T-helper 2 cell treated with Interferon-gamma antibody and Interleukin-4, amounts not matched to agents 100 ng/mL and 5 ng/mL, for 36 hours (primary cell): ENCODE data around the gene SMARCD1. TPM values are rescaled to one million over a fixed set of nuclear protein-coding genes. Genes with fewer than 3 reads are reported as not detected.

Experiments
- intact Hi-C: fragments of 100-400 bp; cut with micrococcal nuclease; formaldehyde crosslinking; loops from one replicate; pipeline ENCODE4 v1.15.1; 2023
- total RNA-seq: library from RNA; stranded (reverse); gene quantifications from 2 replicates; pipeline ENCODE4 v1.2.3, GENCODE V29; 2022

Gene SMARCD1
- 75.3 and 86.2 TPM in 2 replicates for total RNA-seq

GRCh38 chr12:50084775-50085614, at the start of gene SMARCD1:
SMARCD1 (plus strand) TSS chr12:50085342; CDS start chr12:50085370, 28 bp downstream.
- intact Hi-C loops: loop anchor here (1.0 kb wide), 3 partner anchors 27 to 90 kb away; partner anchors contain the start of genes CERS5 and COX14

GRCh38 chr12:50038336-50038735, 46.8 kb upstream of the SMARCD1 start:
- intact Hi-C loops: no loop called here

GRCh38 chr12:50039151-50039835, 45.8 kb upstream of the SMARCD1 start:
- intact Hi-C loops: loop anchor here (1.0 kb wide), 3 partner anchors 17 to 72 kb away; no protein-coding TSS in a partner anchor

GRCh38 chr12:50040657-50041056, 44.5 kb upstream of the SMARCD1 start:
- intact Hi-C loops: no loop called here

- intact Hi-C loops: no loop called here
Measured at GRCh38 chr12:50041062-50041860, 43.9 kb upstream of the SMARCD1 start.

GRCh38 chr12:50041962-50042361, 43.2 kb upstream of the SMARCD1 start:
- intact Hi-C loops: no loop called here

GRCh38 chr12:50042693-50043092, 42.4 kb upstream of the SMARCD1 start:
- intact Hi-C loops: no loop called here

GRCh38 chr12:50043308-50043707, 41.8 kb upstream of the SMARCD1 start:
- intact Hi-C loops: no loop called here

GRCh38 chr12:50043854-50044253, 41.3 kb upstream of the SMARCD1 start:
- intact Hi-C loops: no loop called here

GRCh38 chr12:50047693-50048250, 37.4 kb upstream of the SMARCD1 start:
- intact Hi-C loops: no loop called here

GRCh38 chr12:50049254-50050118, 35.7 kb upstream of the SMARCD1 start:
- intact Hi-C loops: no loop called here

GRCh38 chr12:50050119-50050385, 35.1 kb upstream of the SMARCD1 start:
- intact Hi-C loops: no loop called here

GRCh38 chr12:50050410-50051098, 34.6 kb upstream of the SMARCD1 start:
- intact Hi-C loops: no loop called here

- intact Hi-C loops: no loop called here
Measured at GRCh38 chr12:50051101-50051806, 33.9 kb upstream of the SMARCD1 start.

GRCh38 chr12:50052544-50052943, 32.6 kb upstream of the SMARCD1 start:
- intact Hi-C loops: no loop called here

GRCh38 chr12:50052964-50053363, 32.2 kb upstream of the SMARCD1 start:
- intact Hi-C loops: no loop called here

GRCh38 chr12:50053583-50053982, 31.6 kb upstream of the SMARCD1 start:
- intact Hi-C loops: no loop called here

GRCh38 chr12:50055831-50056638, 29.1 kb upstream of the SMARCD1 start:
- intact Hi-C loops: loop anchor here (1.0 kb wide), 3 partner anchors 17 to 89 kb away; partner anchors contain the start of gene RACGAP1
